ENCODE data around the gene PDE4D. TPM values are rescaled to one million over a fixed set of nuclear protein-coding genes. Genes with fewer than 3 reads are reported as not detected.

Gene PDE4D
- total RNA-seq, 1 donor from 2014 or later = 85.8 TPM

- no peaks in the 10 kb centered on the region for H3K36me3 ChIP-seq
- no peak overlapping the region for H3K27ac ChIP-seq
- DNase-seq (no peak), ATAC-seq (no peak)
- TF ChIP-seq CTCF (IDR thresholded peaks at IDR 0.05) = no peak
- no peaks in the 10 kb centered on the region for H3K27me3 ChIP-seq
- intact Hi-C loops (cut with DNase I) = no loop called here
- H3K4me1 ChIP-seq = no peaks in the 10 kb centered on the region
- H3K9me3 ChIP-seq = no peaks in the 10 kb centered on the region
- no peak overlapping the region for H3K4me3 ChIP-seq
Measured at GRCh38 chr5:59119480-59119879, 774.0 kb downstream of the PDE4D start.

- no peak for TF ChIP-seq CTCF (IDR thresholded peaks at IDR 0.05)
- DNase-seq (no peak), ATAC-seq (peak; percentile 48)
- intact Hi-C loops (cut with DNase I) = no loop called here
- Histone ChIP-seq H3K4me1 (no peaks in the 10 kb centered on the region), H3K27me3 (no peaks in the 10 kb centered on the region), H3K4me3 (no peak overlapping the region), H3K9me3 (no peaks in the 10 kb centered on the region), H3K27ac (no peak overlapping the region), H3K36me3 (no peaks in the 10 kb centered on the region)
Measured at GRCh38 chr5:59117320-59117719, 776.2 kb downstream of the PDE4D start.

- intact Hi-C loops (cut with DNase I) = no loop called here
- TF ChIP-seq CTCF (IDR thresholded peaks at IDR 0.05) = no peak
- Histone ChIP-seq H3K4me1 (no peaks in the 10 kb centered on the region), H3K27me3 (no peaks in the 10 kb centered on the region), H3K27ac (no peak overlapping the region), H3K36me3 (no peaks in the 10 kb centered on the region), H3K9me3 (no peaks in the 10 kb centered on the region), H3K4me3 (no peak overlapping the region)
- ATAC-seq (no peak), DNase-seq (no peak)
Measured at GRCh38 chr5:59116231-59116865, 777.2 kb downstream of the PDE4D start.

- DNase-seq (no peak), ATAC-seq (no peak)
- no peaks in the 10 kb centered on the region for H3K4me1 ChIP-seq
- intact Hi-C loops (cut with DNase I) = no loop called here
- no peaks in the 10 kb centered on the region for H3K36me3 ChIP-seq
- H3K27me3 ChIP-seq = no peaks in the 10 kb centered on the region
- no peak overlapping the region for H3K4me3 ChIP-seq
- H3K9me3 ChIP-seq = no peaks in the 10 kb centered on the region
- H3K27ac ChIP-seq = no peak overlapping the region
- TF ChIP-seq CTCF (IDR thresholded peaks at IDR 0.05) = no peak
Measured at GRCh38 chr5:59115345-59115744, 778.2 kb downstream of the PDE4D start.

- no peak for TF ChIP-seq CTCF (IDR thresholded peaks at IDR 0.05)
- no peaks in the 10 kb centered on the region for H3K4me1 ChIP-seq
- DNase-seq (no peak), ATAC-seq (no peak)
- no peak overlapping the region for H3K27ac ChIP-seq
- intact Hi-C loops (cut with DNase I) = no loop called here
- H3K36me3 ChIP-seq = no peaks in the 10 kb centered on the region
- H3K9me3 ChIP-seq = no peaks in the 10 kb centered on the region
- H3K27me3 ChIP-seq = no peaks in the 10 kb centered on the region
- H3K4me3 ChIP-seq = no peak overlapping the region
Measured at GRCh38 chr5:59109383-59109782, 784.1 kb downstream of the PDE4D start.

GRCh38 chr5:59107692-59108091 is 785.8 kb downstream of the PDE4D start:
- peak; percentile 35 for ATAC-seq
- Histone ChIP-seq H3K36me3 (no peaks in the 10 kb centered on the region), H3K4me1 (no peaks in the 10 kb centered on the region), H3K27ac (no peak overlapping the region), H3K27me3 (no peaks in the 10 kb centered on the region), H3K4me3 (no peak overlapping the region), H3K9me3 (no peaks in the 10 kb centered on the region)
- intact Hi-C loops (cut with DNase I) = no loop called here
- no peak for DNase-seq
- TF ChIP-seq CTCF (IDR thresholded peaks at IDR 0.05) = no peak

All from upper lobe of right lung (tissue), 1 donor.